ENCODE results near the gene PLEKHM2. TPM values are rescaled to one million over a fixed set of nuclear protein-coding genes. Genes with fewer than 3 reads are reported as not detected.
"Not testable (repeated sequence)": the region's sequence is repeated elsewhere in the genome, so short reads cannot be mapped to it uniquely, and the experiment has no call there.

PLEKHM2 gene
- total RNA-seq, result 10 to 100 TPM; 47.7 to 56.6 TPM

GRCh38 chr1:15684042-15684461 lies at the start of gene PLEKHM2:
TSS of gene PLEKHM2 (plus strand) at chr1:15684320. CDS start at chr1:15684559, 239 bp downstream.
- H3K9me3 Mint-ChIP-seq, result no peaks in the 10 kb centered on the region
- DNase-seq (peak; percentile 76), ATAC-seq (ENCODE audit: low read depth) (peak; percentile 84)
- POLR2A ChIA-PET, result interaction anchor here (1.1 to 2.0 kb wide), 4 partner anchors 10 to 103 kb away, joined by 3 to 37 read pairs (median 5); partner anchors contain the start of gene DDI2
- no peaks in the 10 kb centered on the region for H3K27me3 Mint-ChIP-seq
- peak within 1 kb of the TSS; percentile 83 for H3K4me3 Mint-ChIP-seq
- H3K36me3 Mint-ChIP-seq, result peaks cover 15% of the 10 kb centered on the region
- H3K4me1 Mint-ChIP-seq, result peaks cover 23% of the 10 kb centered on the region
- peak within 1 kb of the TSS; percentile 83 for H3K27ac Mint-ChIP-seq

DNA sequence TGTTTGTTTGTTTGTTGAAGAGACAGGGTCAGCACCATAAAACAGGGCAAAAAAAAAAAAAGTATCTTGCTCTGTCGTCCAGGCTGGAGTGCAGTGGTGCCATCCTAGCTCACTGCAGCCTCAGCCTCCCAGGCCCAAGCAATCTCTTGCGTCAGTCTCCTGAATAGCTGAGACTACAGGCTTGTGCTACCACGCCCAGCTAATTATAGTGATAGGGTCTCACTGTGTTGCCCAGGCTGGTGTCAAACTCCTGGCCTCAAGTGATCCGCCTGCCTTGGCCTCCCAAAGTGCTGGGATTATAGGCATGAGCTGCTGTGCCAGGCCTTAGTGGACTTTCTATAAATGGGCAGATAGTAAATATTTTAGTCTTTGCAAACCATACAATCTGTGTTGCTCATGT lies 47.7 kb upstream of the PLEKHM2 start:
- no peaks in the 10 kb centered on the region for H3K27me3 Mint-ChIP-seq
- peaks cover 3% of the 10 kb centered on the region for H3K4me1 Mint-ChIP-seq
- POLR2A ChIA-PET, result no interaction called here
- H3K4me3 Mint-ChIP-seq, result no peak overlapping the region
- H3K9me3 Mint-ChIP-seq, result no peaks in the 10 kb centered on the region
- H3K27ac Mint-ChIP-seq, result no peak overlapping the region
- no peak for ATAC-seq (ENCODE audit: low read depth)
- DNase-seq, result no peak
- H3K36me3 Mint-ChIP-seq, result peaks cover 18% of the 10 kb centered on the region

DNA sequence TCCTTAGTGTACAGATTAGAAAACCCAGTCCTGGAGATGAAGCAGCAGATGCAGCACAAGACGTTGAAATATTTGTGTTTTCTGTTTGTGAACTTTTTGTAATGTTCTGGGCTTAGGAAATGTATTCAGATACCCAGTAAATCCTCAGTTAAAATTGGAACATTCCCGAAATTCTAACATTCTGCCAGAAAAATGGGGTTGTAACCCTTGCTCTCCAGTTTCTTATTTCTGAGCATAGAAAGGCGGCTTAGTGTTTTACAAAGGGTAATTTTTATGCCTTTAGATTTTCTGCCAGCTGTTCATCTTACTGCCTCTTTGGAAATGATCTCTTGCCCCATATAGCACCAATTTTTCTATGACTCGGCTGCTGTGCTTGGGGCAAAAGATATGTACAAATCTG lies 46.3 kb upstream of the PLEKHM2 start:
- Mint-ChIP-seq H3K4me3 (no peak overlapping the region), H3K27ac (no peak overlapping the region), H3K36me3 (peaks cover 16% of the 10 kb centered on the region), H3K9me3 (no peaks in the 10 kb centered on the region), H3K4me1 (peaks cover 3% of the 10 kb centered on the region), H3K27me3 (no peaks in the 10 kb centered on the region)
- DNase-seq (no peak), ATAC-seq (ENCODE audit: low read depth) (no peak)
- POLR2A ChIA-PET, result no interaction called here

- peaks cover 7% of the 10 kb centered on the region for H3K4me1 Mint-ChIP-seq
- no peak overlapping the region for H3K27ac Mint-ChIP-seq
- no peaks in the 10 kb centered on the region for H3K9me3 Mint-ChIP-seq
- ATAC-seq (ENCODE audit: low read depth) (no peak), DNase-seq (no peak)
- peaks cover 20% of the 10 kb centered on the region for H3K36me3 Mint-ChIP-seq
- H3K27me3 Mint-ChIP-seq, result no peaks in the 10 kb centered on the region
- no peak overlapping the region for H3K4me3 Mint-ChIP-seq
- POLR2A ChIA-PET, result no interaction called here
Observed at GRCh38 chr1:15639262-15639661, 44.9 kb upstream of the PLEKHM2 start.

DNA sequence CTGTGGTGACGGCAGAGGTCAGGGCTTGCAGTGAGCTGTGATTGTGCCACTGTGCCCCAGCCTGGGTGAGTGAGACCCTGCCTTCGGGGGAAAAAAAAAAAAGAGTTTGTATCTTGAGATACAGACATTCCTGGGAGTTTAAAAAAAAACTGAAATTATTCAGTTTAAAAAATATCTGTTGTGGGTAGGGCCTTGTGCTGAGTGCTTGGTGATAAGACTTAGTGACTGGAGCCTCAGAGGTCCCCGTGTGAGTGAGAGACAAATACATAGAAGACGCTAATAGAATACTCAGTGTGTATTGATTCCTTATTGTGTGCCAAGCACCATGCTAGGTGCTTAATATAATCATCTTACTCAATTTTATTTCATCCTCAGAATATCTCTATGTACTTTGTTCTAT lies 44.2 kb upstream of the PLEKHM2 start:
- POLR2A ChIA-PET, result no interaction called here
- peaks cover 21% of the 10 kb centered on the region for H3K36me3 Mint-ChIP-seq
- no peak overlapping the region for H3K4me3 Mint-ChIP-seq
- H3K9me3 Mint-ChIP-seq, result no peaks in the 10 kb centered on the region
- ATAC-seq (ENCODE audit: low read depth) (no peak), DNase-seq (no peak)
- peaks cover 7% of the 10 kb centered on the region for H3K4me1 Mint-ChIP-seq
- H3K27me3 Mint-ChIP-seq, result no peaks in the 10 kb centered on the region
- no peak overlapping the region for H3K27ac Mint-ChIP-seq

DNA sequence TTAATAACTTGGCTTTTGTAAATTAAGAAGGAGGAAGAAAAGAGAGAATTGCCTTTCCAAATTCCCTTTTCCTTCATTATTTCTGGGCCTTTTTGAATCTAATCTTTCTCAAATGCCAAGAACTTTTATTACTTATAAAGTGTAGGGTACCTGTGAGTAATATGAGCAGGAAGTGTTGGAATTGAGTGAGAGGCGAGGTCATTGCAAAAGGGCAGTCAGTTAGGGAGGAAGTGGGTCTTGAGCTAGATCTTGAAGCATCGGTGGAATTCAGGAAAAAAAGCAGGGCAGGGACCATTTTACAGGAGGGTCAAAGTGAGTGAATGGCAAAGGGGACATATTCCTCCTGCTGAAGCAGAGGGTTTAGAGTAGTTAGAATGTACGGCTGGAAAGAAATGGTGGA lies 43.5 kb upstream of the PLEKHM2 start:
- POLR2A ChIA-PET, result no interaction called here
- peaks cover 7% of the 10 kb centered on the region for H3K4me1 Mint-ChIP-seq
- DNase-seq, result no peak
- no peaks in the 10 kb centered on the region for H3K27me3 Mint-ChIP-seq
- peaks cover 27% of the 10 kb centered on the region for H3K36me3 Mint-ChIP-seq
- no peak overlapping the region for H3K4me3 Mint-ChIP-seq
- H3K9me3 Mint-ChIP-seq, result no peaks in the 10 kb centered on the region
- no peak overlapping the region for H3K27ac Mint-ChIP-seq
- no peak for ATAC-seq (ENCODE audit: low read depth)

DNA sequence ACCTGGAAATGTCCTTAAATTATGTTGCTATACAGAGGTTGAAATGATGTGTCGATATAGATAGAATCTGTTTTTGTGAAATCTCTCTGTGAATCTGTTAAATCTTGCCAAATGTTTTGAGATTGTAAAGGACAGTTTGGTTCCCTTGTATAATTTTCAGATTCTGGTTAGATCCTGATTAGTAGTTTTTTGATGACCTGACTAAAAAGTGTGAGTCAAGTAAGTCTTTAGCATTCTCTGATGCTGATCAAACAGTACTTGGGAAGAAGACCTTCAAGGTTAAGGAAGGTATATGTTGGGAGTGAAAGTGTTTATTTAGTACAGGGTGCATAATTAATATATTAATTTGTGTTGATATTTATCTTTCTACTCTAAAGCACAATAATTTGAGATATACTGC lies 34.2 kb upstream of the PLEKHM2 start:
- H3K9me3 Mint-ChIP-seq, result no peaks in the 10 kb centered on the region
- ATAC-seq (ENCODE audit: low read depth), result no peak
- POLR2A ChIA-PET, result no interaction called here
- peaks cover 26% of the 10 kb centered on the region for H3K36me3 Mint-ChIP-seq
- no peak overlapping the region for H3K4me3 Mint-ChIP-seq
- H3K4me1 Mint-ChIP-seq, result no peaks in the 10 kb centered on the region
- DNase-seq, result no peak
- no peaks in the 10 kb centered on the region for H3K27me3 Mint-ChIP-seq
- no peak overlapping the region for H3K27ac Mint-ChIP-seq

DNA sequence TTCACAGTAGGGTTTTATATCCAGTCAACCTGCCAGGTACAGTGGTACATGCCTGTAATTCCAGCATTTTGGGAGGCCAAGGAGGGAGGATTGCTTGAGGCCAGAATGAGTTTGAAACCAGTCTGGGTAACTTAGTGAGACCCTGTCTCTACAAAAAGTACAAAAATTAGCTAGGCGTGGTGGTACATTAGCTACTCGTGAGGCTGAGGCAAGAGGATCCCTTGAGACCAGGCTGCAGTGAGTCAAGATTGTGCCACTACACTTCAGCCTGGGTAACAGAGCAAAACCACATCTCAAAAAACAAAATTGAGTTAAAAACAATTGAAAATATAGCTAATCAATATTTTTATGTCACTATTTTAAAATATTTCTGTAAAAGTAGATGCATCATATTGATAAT lies 33.7 kb upstream of the PLEKHM2 start:
- H3K9me3 Mint-ChIP-seq, result no peaks in the 10 kb centered on the region
- no peaks in the 10 kb centered on the region for H3K27me3 Mint-ChIP-seq
- ATAC-seq (ENCODE audit: low read depth), result no peak
- H3K4me1 Mint-ChIP-seq, result no peaks in the 10 kb centered on the region
- POLR2A ChIA-PET, result no interaction called here
- H3K36me3 Mint-ChIP-seq, result peaks cover 21% of the 10 kb centered on the region
- DNase-seq, result no peak
- H3K27ac Mint-ChIP-seq, result no peak overlapping the region
- H3K4me3 Mint-ChIP-seq, result no peak overlapping the region

DNA sequence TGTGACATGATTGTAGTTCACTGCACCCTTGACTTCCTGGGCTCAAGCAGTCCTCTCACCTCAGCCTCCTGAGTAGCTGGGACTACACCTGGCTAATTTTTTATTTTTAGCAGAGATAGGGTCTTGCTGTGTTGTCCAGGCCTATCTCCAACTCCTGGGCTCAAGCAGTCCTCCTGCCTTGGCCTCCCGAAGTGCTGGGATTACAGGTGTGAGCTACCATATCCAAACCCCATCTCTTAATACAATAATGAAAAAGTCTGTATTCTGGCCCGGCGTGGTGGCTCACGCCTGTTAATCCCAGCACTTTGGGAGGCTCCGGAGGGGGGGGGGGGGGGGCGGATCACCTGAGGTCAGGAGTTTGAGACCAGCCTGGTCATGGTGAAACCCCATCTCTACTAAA lies 32.0 kb upstream of the PLEKHM2 start:
- POLR2A ChIA-PET; H3K4me3 Mint-ChIP-seq; ATAC-seq (ENCODE audit: low read depth): not testable (repeated sequence)

GRCh38 chr1:15654091-15654690 lies 29.9 kb upstream of the PLEKHM2 start:
- Mint-ChIP-seq H3K27me3 (no peaks in the 10 kb centered on the region), H3K27ac (no peak overlapping the region), H3K36me3 (peaks cover 20% of the 10 kb centered on the region), H3K4me3 (no peak overlapping the region), H3K9me3 (no peaks in the 10 kb centered on the region), H3K4me1 (peaks cover 6% of the 10 kb centered on the region)
- DNase-seq (no peak), ATAC-seq (ENCODE audit: low read depth) (no peak)
- POLR2A ChIA-PET, result interaction anchor here (0.7 to 1.0 kb wide), 2 partner anchors 10 to 87 kb away, joined by 3 read pairs; no protein-coding TSS in a partner anchor

More for the DNA sequence above, 32.0 kb upstream of the PLEKHM2 start:
- not testable (repeated sequence) for DNase-seq, H3K9me3 Mint-ChIP-seq, H3K27ac Mint-ChIP-seq, H3K27me3 Mint-ChIP-seq, H3K4me1 Mint-ChIP-seq
- peaks cover 21% of the 10 kb centered on the region for H3K36me3 Mint-ChIP-seq

GRCh38 chr1:15656464-15656863 lies 27.7 kb upstream of the PLEKHM2 start:
- Mint-ChIP-seq H3K4me1 (peaks cover 6% of the 10 kb centered on the region), H3K27me3 (no peaks in the 10 kb centered on the region), H3K36me3 (peaks cover 25% of the 10 kb centered on the region), H3K27ac (no peak overlapping the region), H3K4me3 (no peak overlapping the region), H3K9me3 (no peaks in the 10 kb centered on the region)
- DNase-seq, result no peak
- no peak for ATAC-seq (ENCODE audit: low read depth)
- POLR2A ChIA-PET, result no interaction called here

GRCh38 chr1:15657021-15657420 lies 27.1 kb upstream of the PLEKHM2 start:
- POLR2A ChIA-PET, result no interaction called here
- Mint-ChIP-seq H3K36me3 (peaks cover 23% of the 10 kb centered on the region), H3K4me1 (peaks cover 6% of the 10 kb centered on the region), H3K9me3 (no peaks in the 10 kb centered on the region), H3K4me3 (no peak overlapping the region), H3K27me3 (no peaks in the 10 kb centered on the region), H3K27ac (no peak overlapping the region)
- ATAC-seq (ENCODE audit: low read depth) (no peak), DNase-seq (no peak)

- no peak overlapping the region for H3K27ac Mint-ChIP-seq
- H3K4me1 Mint-ChIP-seq, result peaks cover 6% of the 10 kb centered on the region
- no peaks in the 10 kb centered on the region for H3K9me3 Mint-ChIP-seq
- POLR2A ChIA-PET, result interaction anchor here (0.6 kb wide), 1 partner anchor 45 kb away, joined by 3 read pairs; no protein-coding TSS in a partner anchor
- H3K27me3 Mint-ChIP-seq, result no peaks in the 10 kb centered on the region
- no peak for ATAC-seq (ENCODE audit: low read depth)
- peaks cover 23% of the 10 kb centered on the region for H3K36me3 Mint-ChIP-seq
- H3K4me3 Mint-ChIP-seq, result no peak overlapping the region
- no peak for DNase-seq
Observed at GRCh38 chr1:15660151-15660550, 24.0 kb upstream of the PLEKHM2 start.

GRCh38 chr1:15662477-15662876 lies 21.6 kb upstream of the PLEKHM2 start:
- ATAC-seq (ENCODE audit: low read depth) (no peak), DNase-seq (no peak)
- H3K27me3 Mint-ChIP-seq, result no peaks in the 10 kb centered on the region
- H3K4me3 Mint-ChIP-seq, result no peak overlapping the region
- peaks cover 21% of the 10 kb centered on the region for H3K36me3 Mint-ChIP-seq
- H3K4me1 Mint-ChIP-seq, result no peaks in the 10 kb centered on the region
- POLR2A ChIA-PET, result no interaction called here
- no peak overlapping the region for H3K27ac Mint-ChIP-seq
- H3K9me3 Mint-ChIP-seq, result no peaks in the 10 kb centered on the region

Data from activated naive CD8-positive, alpha-beta T cell treated with anti-CD3 and anti-CD28 coated beads, Interleukin-2, amount 10 ng/mL, durations not matched to agents 7 days and 5 days (primary cell).